NCI-H82 treated with DMSO at 0.1 percent for 48 hours (cell line): ENCODE measurements around the gene RPL36AL.
"Not testable (repeated sequence)": the region's sequence is repeated elsewhere in the genome, so short reads cannot be mapped to it uniquely, and the experiment has no call there.

Experiments used
- DNase-seq: peaks from one replicate; lab custom pipeline; 2025; ENCODE audit not compliant: unreplicated experiment; lab: John Stamatoyannopoulos, UW

Gene RPL36AL

GRCh38 chr14:49619730-49620129 is 696 bp downstream of the RPL36AL start:
- no peak for DNase-seq

DNA sequence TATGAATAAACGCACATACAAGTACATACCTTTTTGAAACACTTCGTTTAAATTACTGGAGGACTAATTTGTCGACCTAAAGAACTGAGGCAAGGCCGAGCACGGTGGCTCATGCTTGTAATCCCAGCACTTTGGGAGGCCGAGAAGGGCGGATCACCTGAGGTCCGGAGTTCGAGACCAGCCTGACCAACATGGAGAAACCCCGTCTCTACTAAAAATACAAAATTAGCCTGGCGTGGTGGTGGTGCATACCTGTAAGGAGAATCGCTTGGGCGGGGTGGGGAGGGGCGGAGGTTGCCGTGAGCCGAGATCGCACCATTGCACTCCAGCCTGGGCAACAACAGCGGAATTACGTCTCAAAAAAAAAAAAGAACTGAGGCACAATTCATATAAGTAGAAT is 1.2 kb downstream of the RPL36AL start:
- not testable (repeated sequence) for DNase-seq

GRCh38 chr14:49617852-49618519 is 2.4 kb downstream of the RPL36AL start:
- DNase-seq = no peak

DNA sequence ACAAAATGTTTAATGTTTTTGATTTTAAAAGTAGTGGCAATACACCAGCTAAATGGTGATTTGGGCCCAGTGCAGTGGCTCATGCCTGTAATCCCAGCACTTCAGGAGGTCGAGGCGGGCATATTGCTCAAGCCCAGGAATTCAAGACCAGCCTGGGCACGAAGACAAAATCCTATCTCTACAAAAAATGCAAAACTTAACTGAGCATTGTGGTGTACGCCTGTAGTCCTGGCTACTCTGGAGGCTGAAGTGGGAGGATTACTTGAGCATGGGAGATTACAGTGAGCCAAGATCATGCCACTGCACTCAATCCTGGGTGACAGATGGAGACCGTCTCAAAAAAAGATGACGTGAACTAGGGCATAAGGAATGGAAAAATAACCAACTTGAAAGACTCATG is 4.7 kb downstream of the RPL36AL start:
- DNase-seq = peak; percentile 19

GRCh38 chr14:49614196-49614595 is 6.2 kb downstream of the RPL36AL start:
- DNase-seq = no peak

- DNase-seq = no peak
Observed at GRCh38 chr14:49612671-49613070, 7.8 kb downstream of the RPL36AL start.

DNA sequence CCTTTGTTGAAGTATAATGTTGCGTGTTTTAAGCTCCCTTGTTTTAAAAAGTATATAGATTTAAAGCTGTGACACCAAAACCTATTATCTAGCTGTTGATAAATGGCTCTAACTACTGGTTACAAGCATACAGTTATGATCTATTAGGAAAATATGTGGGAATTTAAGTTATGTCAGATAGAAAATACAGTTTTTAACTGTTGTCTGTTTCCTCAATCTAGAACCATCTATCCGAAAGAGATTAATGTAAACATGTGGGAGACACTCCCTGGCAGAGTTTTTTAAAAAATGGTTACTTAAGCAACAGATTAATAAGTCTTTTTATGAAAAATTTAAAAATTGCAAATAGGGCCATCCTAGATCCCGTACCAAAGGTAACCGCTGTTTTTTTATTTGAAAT is 8.2 kb downstream of the RPL36AL start:
- DNase-seq = no peak

GRCh38 chr14:49607583-49607982 is 12.8 kb downstream of the RPL36AL start:
- no peak for DNase-seq

DNA sequence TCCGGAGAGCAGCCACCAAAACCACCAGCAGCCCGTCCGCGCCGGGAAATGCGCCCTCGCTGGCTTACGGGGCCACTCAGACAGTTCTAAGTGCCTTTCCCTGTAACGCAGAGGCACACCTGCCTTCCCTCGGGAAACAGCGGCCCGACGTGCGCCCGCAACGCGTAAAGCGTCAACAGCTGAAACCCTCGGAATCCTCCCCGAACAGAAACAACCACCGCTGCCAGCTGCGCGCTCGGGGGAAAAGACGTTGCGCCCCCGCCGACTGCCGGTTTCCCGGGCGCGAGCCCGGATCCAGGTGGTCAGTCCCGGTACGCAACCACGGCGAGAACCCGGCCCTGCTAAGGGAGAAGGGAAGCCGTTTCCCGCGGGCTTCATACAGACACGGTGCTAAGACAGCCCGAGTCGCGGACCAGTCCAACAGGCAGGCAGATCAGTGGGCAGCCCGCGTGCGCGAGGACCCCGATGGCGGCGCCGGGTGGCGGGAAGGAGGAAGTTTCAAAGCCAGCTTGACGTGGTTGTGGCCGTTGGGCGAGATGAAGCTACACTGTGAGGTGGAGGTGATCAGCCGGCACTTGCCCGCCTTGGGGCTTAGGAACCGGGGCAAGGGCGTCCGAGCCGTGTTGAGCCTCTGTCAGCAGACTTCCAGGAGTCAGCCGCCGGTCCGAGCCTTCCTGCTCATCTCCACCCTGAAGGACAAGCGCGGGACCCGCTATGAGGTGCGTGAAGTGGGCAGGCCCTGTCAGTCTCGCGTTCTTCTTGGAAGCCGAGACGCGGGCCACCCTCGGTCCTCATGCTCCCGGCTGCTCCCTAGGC is 21.7 kb downstream of the RPL36AL start, which contains the start of gene LRR1:
LRR1 (plus strand) TSS at position 456 of the 816 bp plus-strand sequence; CDS start at position 537, 81 bp downstream.
- peak; percentile 35 for DNase-seq

GRCh38 chr14:49598189-49598484 is 22.3 kb downstream of the RPL36AL start:
- DNase-seq = no peak

DNA sequence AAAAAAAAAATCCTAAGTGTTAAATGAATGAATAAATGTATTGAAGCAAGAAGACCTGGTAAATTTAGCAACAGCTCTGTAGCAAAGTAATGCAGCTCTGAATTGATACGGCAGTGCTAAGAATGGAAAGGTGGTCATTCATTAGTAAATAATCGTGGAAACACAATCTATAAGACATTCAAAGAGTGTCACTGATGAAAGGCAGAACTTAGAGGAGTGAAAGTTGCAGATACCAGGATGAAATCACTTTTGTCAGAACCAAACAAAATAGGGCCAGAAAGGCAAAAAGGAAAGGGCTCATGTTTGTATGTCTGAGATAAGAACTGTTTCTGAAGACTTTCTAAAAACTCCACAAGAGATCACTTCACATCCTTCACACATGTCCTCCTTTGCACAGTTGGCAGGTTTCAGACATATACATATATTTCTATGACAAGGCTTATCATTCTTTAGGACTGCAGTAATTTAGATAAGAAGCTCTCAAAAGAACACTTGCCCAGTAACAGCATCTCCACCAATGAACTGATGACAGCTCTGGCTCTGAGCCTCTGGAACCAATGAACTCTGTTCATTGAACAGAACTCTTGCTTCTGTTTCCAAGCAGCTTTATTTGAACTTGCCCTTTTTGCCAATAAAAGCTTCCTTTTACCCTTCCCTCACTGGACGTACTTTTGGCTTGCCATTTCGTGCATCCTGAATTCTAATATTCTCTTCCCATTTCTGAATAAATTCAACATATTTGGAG is 25.9 kb downstream of the RPL36AL start:
- no peak for DNase-seq

- DNase-seq = no peak
Observed at GRCh38 chr14:49593016-49593415, 27.4 kb downstream of the RPL36AL start.

DNA sequence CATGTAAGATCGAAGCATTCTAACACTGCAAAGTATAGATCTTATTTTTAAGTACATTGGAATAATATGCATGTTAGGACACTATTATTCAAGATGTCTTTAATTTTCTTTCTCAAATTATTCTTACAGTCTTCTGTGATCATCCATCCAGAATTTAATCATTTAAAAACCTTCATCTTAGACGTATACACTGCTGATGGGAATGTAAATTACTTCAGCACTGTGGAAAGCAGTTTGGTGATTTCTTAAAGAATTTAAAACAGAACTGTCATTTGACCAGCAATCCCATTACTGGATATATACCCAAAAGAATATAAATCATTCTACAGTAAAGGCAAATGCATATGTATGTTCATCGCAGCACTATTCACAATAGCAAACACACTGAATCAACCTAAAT is 31.0 kb downstream of the RPL36AL start:
- DNase-seq = no peak

GRCh38 chr14:49586673-49587460 is 33.6 kb downstream of the RPL36AL start:
- peak; percentile 36 for DNase-seq

DNA sequence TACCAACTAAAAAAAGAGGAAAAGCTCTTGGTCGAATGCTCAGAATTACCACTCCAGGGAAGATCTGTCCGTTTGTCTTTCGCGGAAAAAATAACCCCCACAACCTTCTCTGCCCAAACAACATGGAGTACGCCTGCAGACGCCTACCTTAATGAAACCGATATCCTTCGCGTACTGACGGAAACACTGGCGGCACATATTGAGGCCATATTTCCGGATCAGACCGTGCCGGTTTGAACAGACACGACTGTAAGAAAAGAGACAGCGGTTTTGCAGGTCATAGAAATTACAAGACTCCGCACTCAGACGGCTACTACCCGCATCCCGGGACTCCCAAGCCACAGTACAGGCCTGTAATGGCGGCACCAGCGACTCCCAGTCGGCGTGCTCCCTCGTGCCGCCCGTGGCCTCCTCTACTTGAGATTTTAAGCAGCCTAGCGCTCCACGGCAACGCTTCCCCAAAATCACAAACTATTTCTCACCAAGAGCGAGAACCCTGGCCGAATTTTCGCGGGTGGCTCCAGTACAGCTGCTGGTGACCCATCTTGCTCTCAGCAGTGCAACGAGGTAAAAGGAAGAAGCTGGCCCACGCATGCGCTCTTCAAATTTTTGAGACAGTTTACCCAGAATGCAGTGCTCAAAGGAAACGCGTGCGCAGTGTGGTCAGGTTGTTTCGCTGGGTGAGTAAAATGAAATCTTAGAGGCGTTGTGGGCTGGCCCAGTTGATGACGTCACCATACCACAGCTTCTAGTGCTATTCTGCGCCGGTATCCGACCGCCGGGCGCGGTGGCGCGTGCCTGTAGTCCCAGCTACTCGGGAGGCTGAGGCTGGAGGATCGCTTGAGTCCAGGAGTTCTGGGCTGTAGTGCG is 34.4 kb downstream of the RPL36AL start, which contains the start of gene RPS29:
RPS29 (minus strand) TSS at position 578 of the 870 bp plus-strand sequence; CDS start at position 544, 34 bp downstream.
- peak; percentile 93 for DNase-seq

GRCh38 chr14:49584981-49585640 is 35.3 kb downstream of the RPL36AL start:
- not testable (repeated sequence) for DNase-seq

GRCh38 chr14:49584058-49584457 is 36.4 kb downstream of the RPL36AL start:
- no peak for DNase-seq

GRCh38 chr14:49583629-49584028 is 36.8 kb downstream of the RPL36AL start:
- DNase-seq = no peak
